Suprapubic skin (tissue), 4 donors: Measurements from ENCODE around the gene EML1. TPM values are rescaled to one million over a fixed set of nuclear protein-coding genes. Genes with fewer than 3 reads are reported as not detected.

Source experiments
- DNase-seq, 2 donors: peaks; one replicate each; pipeline ENCODE4 v3.0.0-alpha.2; 2019; ENCODE audit warnings: low spot score in 2 of 2
- H3K27ac ChIP-seq: fragments of 200-600 bp; sonication (generic); one replicate; pipeline ENCODE4 v1.5.1; 2019
- H3K27me3 ChIP-seq: fragments of 200-600 bp; sonication (generic); one replicate; pipeline ENCODE4 v1.5.1; 2019
- H3K36me3 ChIP-seq: fragments of 200-600 bp; sonication (generic); one replicate; pipeline ENCODE4 v1.5.1; 2019
- H3K4me1 ChIP-seq: fragments of 200-600 bp; sonication (generic); one replicate; pipeline ENCODE4 v1.5.1; 2019
- H3K4me3 ChIP-seq: fragments of 200-600 bp; sonication (generic); one replicate; pipeline ENCODE4 v1.5.1; 2019; ENCODE audit warnings: mild to moderate bottlenecking
- H3K9me3 ChIP-seq: fragments of 200-600 bp; sonication (generic); one replicate; pipeline ENCODE4 v1.5.1; 2019
- CTCF ChIP-seq, 2 donors: fragments of 200-600 bp in 1 of 2; fragments of 450-650 bp in 1 of 2; sonication (generic) in 1 of 2; IDR thresholded peaks; one replicate each; pipeline ENCODE4 v1.5.1; 2016 to 2019; ENCODE audit warnings: antibody characterized with exemption in 2 of 2, mild to moderate bottlenecking in 1 of 2, moderate library complexity in 1 of 2
- EP300 ChIP-seq: sonication (generic); formaldehyde crosslinking; IDR thresholded peaks from one replicate; pipeline ENCODE4 v1.6.1; 2017; ENCODE audit warnings: antibody characterized with exemption
- POLR2A ChIP-seq, 2 donors: fragments of 450-650 bp; IDR thresholded peaks; one replicate each; pipeline ENCODE4 v1.6.1; 2017; ENCODE audit warnings: antibody characterized with exemption in 2 of 2, mild to moderate bottlenecking in 2 of 2, moderate library complexity in 2 of 2
- POLR2AphosphoS5 ChIP-seq, 3 donors: sonication (generic); formaldehyde crosslinking; IDR thresholded peaks; one replicate each; pipeline ENCODE4 v1.6.1; 2017; ENCODE audit warnings: antibody characterized with exemption in 3 of 3
- WGBS: methylation state at CpG from one replicate; pipeline ENCODE4 v1.1.5; 2018; 5-methylcytosine and 5-hydroxymethylcytosine counted together
- total RNA-seq, 4 donors: library from RNA; depleted of rRNA; stranded (reverse); fragments of >200 nt; gene quantifications; one replicate each; pipeline ENCODE4 v1.1.0, GENCODE V29; 2016

Gene EML1
- total RNA-seq, 4 donors from 2014 or later: 9.6 to 17.6 (median 15.4) TPM

DNA sequence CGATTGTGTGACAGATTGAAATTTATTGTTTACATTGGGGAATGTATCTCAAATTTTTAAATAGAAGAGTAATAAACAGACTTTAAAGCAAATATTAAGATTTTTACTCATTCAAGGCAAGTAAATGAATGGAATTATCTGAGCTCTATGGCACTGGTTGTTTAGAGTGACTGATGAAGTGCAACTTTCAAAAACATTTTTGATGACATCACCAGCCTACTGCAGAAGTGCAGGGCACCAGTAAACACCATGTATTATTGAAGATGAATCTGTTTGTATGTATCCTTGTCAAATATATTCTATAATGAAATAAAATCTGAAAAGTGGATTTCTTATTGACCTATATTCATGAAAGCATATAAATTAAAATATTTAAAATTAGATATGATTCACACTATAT is 148.0 kb downstream of the EML1 start:
- H3K4me3 ChIP-seq: no peak overlapping the region
- no peaks in the 10 kb centered on the region for H3K27me3 ChIP-seq
- DNase-seq: no peak
- peaks cover 26% of the 10 kb centered on the region for H3K36me3 ChIP-seq
- WGBS: 69% methylated on average over 1 of the region's 1 CpG
- no peak overlapping the region for H3K27ac ChIP-seq
- peaks cover 8% of the 10 kb centered on the region for H3K4me1 ChIP-seq
- TF ChIP-seq POLR2AphosphoS5 (IDR thresholded peaks at IDR 0.05): no peak
- TF ChIP-seq POLR2A (IDR thresholded peaks at IDR 0.05): no peak
- no peak for TF ChIP-seq CTCF (IDR thresholded peaks at IDR 0.05)
- no peak for TF ChIP-seq EP300
- no peaks in the 10 kb centered on the region for H3K9me3 ChIP-seq

GRCh38 chr14:99943620-99944019 is 150.4 kb downstream of the EML1 start:
- Histone ChIP-seq H3K36me3 (peaks cover 19% of the 10 kb centered on the region), H3K4me1 (peaks cover 20% of the 10 kb centered on the region), H3K4me3 (no peak overlapping the region), H3K27me3 (no peaks in the 10 kb centered on the region), H3K9me3 (no peaks in the 10 kb centered on the region), H3K27ac (no peak overlapping the region)
- TF ChIP-seq POLR2AphosphoS5 (IDR thresholded peaks at IDR 0.05) (no peak), EP300 (no peak), CTCF (IDR thresholded peaks at IDR 0.05) (no peak), POLR2A (IDR thresholded peaks at IDR 0.05) (no peak)
- DNase-seq: no peak
- WGBS: 95% methylated on average over 9 of the region's 9 CpGs

GRCh38 chr14:99944241-99944651 is 151.0 kb downstream of the EML1 start:
- DNase-seq: no peak
- TF ChIP-seq CTCF (IDR thresholded peaks at IDR 0.05) (no peak), POLR2AphosphoS5 (IDR thresholded peaks at IDR 0.05) (no peak), EP300 (no peak), POLR2A (IDR thresholded peaks at IDR 0.05) (no peak)
- Histone ChIP-seq H3K4me1 (peaks cover 24% of the 10 kb centered on the region), H3K9me3 (no peaks in the 10 kb centered on the region), H3K4me3 (no peak overlapping the region), H3K36me3 (peaks cover 14% of the 10 kb centered on the region), H3K27me3 (no peaks in the 10 kb centered on the region), H3K27ac (no peak overlapping the region)
- 59% methylated on average over 13 of the region's 13 CpGs for WGBS

GRCh38 chr14:99945732-99946651 is 152.8 kb downstream of the EML1 start:
- Histone ChIP-seq H3K27ac (no peak overlapping the region), H3K4me1 (peaks cover 33% of the 10 kb centered on the region), H3K9me3 (no peaks in the 10 kb centered on the region), H3K27me3 (peaks cover 7% of the 10 kb centered on the region), H3K4me3 (peak overlapping the region; percentile 17), H3K36me3 (no peaks in the 10 kb centered on the region)
- no peak for DNase-seq
- 63% methylated on average over 12 of the region's 17 CpGs for WGBS
- TF ChIP-seq POLR2A (IDR thresholded peaks at IDR 0.05) (no peak), CTCF (IDR thresholded peaks at IDR 0.05) (no peak), EP300 (no peak), POLR2AphosphoS5 (IDR thresholded peaks at IDR 0.05) (no peak)

DNA sequence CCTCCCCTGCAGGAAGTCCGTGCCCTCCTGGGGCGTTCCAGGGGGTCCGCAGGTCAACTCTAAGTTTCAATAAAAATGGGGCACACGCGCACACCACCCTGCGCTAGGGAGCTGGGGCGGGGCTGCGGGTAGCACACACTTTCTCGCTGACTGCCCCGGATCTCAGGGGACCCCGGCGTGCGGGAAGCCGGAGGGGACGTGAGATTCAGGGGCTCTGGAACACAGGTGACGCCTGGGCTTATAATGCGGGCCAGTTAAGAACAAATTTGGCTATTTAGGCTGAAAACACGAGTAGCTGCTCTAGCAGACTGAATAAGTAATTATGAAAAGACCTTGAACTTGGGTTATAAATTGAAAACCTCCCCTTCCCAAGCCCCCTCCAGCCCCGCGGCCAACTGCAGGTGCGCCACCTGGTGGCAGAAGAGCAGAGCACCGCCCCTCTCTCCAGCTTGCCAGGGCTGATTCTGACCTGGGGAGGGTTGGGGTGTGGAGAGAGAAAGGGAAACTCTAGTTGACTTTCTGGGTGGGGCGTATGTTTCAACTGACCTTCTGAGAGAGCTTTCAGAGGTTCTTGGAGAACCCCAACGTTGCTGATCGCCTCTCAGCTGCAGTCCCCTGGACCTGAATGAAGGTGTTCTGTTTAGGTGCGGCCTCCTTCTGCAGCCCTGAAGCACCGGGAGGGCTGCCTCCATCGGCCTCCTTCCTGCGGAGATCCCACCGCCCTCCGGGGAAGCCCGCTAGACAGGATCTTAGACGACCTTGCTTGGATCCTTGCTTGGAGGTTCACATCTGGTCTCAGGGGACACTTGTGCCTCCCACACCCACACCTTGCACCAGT is 153.7 kb downstream of the EML1 start:
- Histone ChIP-seq H3K27ac (no peak overlapping the region), H3K36me3 (no peaks in the 10 kb centered on the region), H3K27me3 (peaks cover 7% of the 10 kb centered on the region), H3K4me3 (peak overlapping the region; percentile 17), H3K4me1 (peaks cover 33% of the 10 kb centered on the region), H3K9me3 (no peaks in the 10 kb centered on the region)
- no peak for DNase-seq
- no peak for TF ChIP-seq EP300
- peak; percentile 41 to 86 for TF ChIP-seq CTCF (IDR thresholded peaks at IDR 0.05)
- TF ChIP-seq POLR2A (IDR thresholded peaks at IDR 0.05): no peak
- no peak for TF ChIP-seq POLR2AphosphoS5 (IDR thresholded peaks at IDR 0.05)
- 15% methylated on average over 16 of the region's 33 CpGs for WGBS
